Heart left ventricle (tissue), 16 donors: Measurements from ENCODE around the gene TSPAN14. TPM values are rescaled to one million over a fixed set of nuclear protein-coding genes. Genes with fewer than 3 reads are reported as not detected.
A peak's percentile ranks its signal among the peaks of the same experiment; 100 is the strongest.

ENCODE experiments used
- ATAC-seq, 4 donors: fragments of 200-7000 bp; cut with Tn5 transposase; one replicate each; pipeline ENCODE4 v1.9.1; 2020 to 2022; ENCODE audit warnings: moderate library complexity in 4 of 4, mild to moderate bottlenecking in 3 of 4, moderate number of reproducible peaks in 1 of 4
- DNase-seq, 5 donors: peaks; one replicate each; pipeline ENCODE4 v3.0.0-alpha.2; 2020
- H3K27ac ChIP-seq, 12 donors: fragments of 200-600 bp; sonication (generic) in 4 of 12; one replicate each; pipeline versions ENCODE4 v1.5.0 to v1.8.0; 2016 to 2022; ENCODE audit warnings: mild to moderate bottlenecking in 2 of 12
- H3K27me3 ChIP-seq, 9 donors: fragments of 200-600 bp; sonication (generic) in 2 of 9; one replicate each; pipeline versions ENCODE4 v1.5.1 to v1.8.0; 2016 to 2022; ENCODE audit warnings: mild to moderate bottlenecking in 3 of 9
- H3K36me3 ChIP-seq, 9 donors: fragments of 200-600 bp; sonication (generic) in 2 of 9; one replicate each; pipeline versions ENCODE4 v1.5.0 to v1.8.0; 2018 to 2022; ENCODE audit warnings: mild to moderate bottlenecking in 2 of 9
- H3K4me1 ChIP-seq, 12 donors: fragments of 200-600 bp; sonication (generic) in 4 of 12; one replicate each; pipeline versions ENCODE4 v1.5.0 to v1.8.0; 2016 to 2022; ENCODE audit warnings: mild to moderate bottlenecking in 3 of 12
- H3K4me3 ChIP-seq, 12 donors: fragments of 200-600 bp; sonication (generic) in 4 of 12; one replicate each; pipeline versions ENCODE4 v1.5.0 to v1.8.0; 2017 to 2022; ENCODE audit warnings: mild to moderate bottlenecking in 9 of 12, moderate library complexity in 4 of 12
- H3K9me3 ChIP-seq, 12 donors: fragments of 200-600 bp; sonication (generic) in 4 of 12; one replicate each; pipeline versions ENCODE4 v1.5.0 to v1.8.0; 2016 to 2022; ENCODE audit warnings: mild to moderate bottlenecking in 1 of 12
- POLR2A ChIP-seq, 2 donors: fragments of 450-650 bp; IDR thresholded peaks; one replicate each; pipeline ENCODE4 v1.6.1; 2017; ENCODE audit warnings: antibody characterized with exemption in 2 of 2, mild to moderate bottlenecking in 2 of 2, moderate library complexity in 2 of 2
- WGBS, 4 donors: extraction: QIAGEN DNeasy Blood & Tissue Kit in 2 of 4; methylation state at CpG; one replicate each; pipeline versions ENCODE4 v1.1.5 to v1.1.7; 2013 to 2018; 5-methylcytosine and 5-hydroxymethylcytosine counted together
- intact Hi-C, 10 donors: fragments of 100-400 bp; cut with DNase I; formaldehyde crosslinking; loops; one replicate each; pipeline versions ENCODE4 v1.11.1 to v1.14.2; 2022
- polyA plus RNA-seq, 2 donors: library from polyadenylated mRNA; stranded (reverse); fragments of 200-250 nt; gene quantifications; one replicate each; pipeline ENCODE4 v1.2.3, GENCODE V29; 2013
- total RNA-seq, 9 donors: library from RNA; depleted of rRNA in 2 of 9; stranded (reverse); fragments of >200 nt in 2 of 9; fragmentation: NEBNext Ultra II Directional in 3 of 9; extraction: Animal tissue kit (Norgen Biotek cat#: 25700) in 3 of 9; gene quantifications; one replicate each; pipeline versions ENCODE4 v1.1.0 to v1.2.4, GENCODE V29; 2016 to 2023
- TF ChIP-seq, protein P1 (sequence below), 12 donors: fragments of 200-600 bp; sonication (generic) in 4 of 12; IDR thresholded peaks; one replicate each; pipeline versions ENCODE4 v1.5.0 to v1.8.0; 2018 to 2022; ENCODE audit warnings: antibody characterized with exemption in 12 of 12, mild to moderate bottlenecking in 5 of 12
- donor health status: ischemic (EF 13 %, LVEDD 7.1; RV severe dilation, severe dysfunction).
- donor health status: healthy with polysubstance abuse.
- donor health status: DM: no; HTN: yes; CAD: no.
- donor health status: DM: no; HTN: no; CAD: no.
- donor health status: ischemic (EF 25% LVEDD 6.9; RV normal size, moderate dysfunction).
- donor health status: ischemic (EF 25% LVEDD 5.7; RV mildly dilated, moderate dysfunction).
- donor health status: healthy.
- donor health status: DM: yes; HTN: yes; CAD: no.
- donor health status: ischemic (EF 35%, LVEDD 5.7; RV mildly dilated, moderate dysfunction).
- donor health status: nonischemic (EF 11% LVEDD 7.7; RV severe dilation, severe dysfunction).
- donor health status: DM: yes; HTN: yes; CAD: no.
- donor health status: PGD.
- donor health status: ischemic (EF 29% LVEDD 5.4; RV normal size, mild dysfunction).
- donor health status: nonischemic (EF 23%, LVEDD 6.1; RV moderate dilation, normal function).

The TSPAN14 gene
- total and polyA plus RNA-seq, 11 donors: 17.4 to 71.5 (median 39.6) TPM

DNA sequence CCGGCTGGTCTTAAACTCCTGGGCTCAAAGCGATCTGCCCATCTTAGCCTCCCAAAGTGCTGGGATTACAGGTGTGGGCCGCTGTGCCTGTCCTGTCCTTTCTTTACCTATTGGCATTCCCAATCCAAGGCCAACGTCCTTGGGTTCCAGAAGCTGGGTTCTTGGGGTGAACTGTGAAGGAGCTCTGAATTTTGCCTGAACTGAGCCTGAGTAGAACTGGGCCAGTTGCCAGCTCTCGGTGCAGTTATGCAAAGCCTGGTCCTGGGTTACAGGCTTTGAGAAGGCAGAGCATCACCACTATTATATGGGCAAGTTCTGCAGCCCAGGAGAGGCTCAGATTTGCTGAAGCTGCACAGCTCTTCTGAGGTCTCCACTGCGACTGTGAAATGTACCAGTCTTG is 59.0 kb downstream of the TSPAN14 start:
- no peak for TF ChIP-seq POLR2A (IDR thresholded peaks at IDR 0.05)
- WGBS, 4 donors: 94 to 97% (median 94%) methylated on average over 6 of the region's 6 CpGs
- intact Hi-C loops: no loop called here
- H3K4me3 ChIP-seq: no peak overlapping the region
- no peak overlapping the region for H3K27ac ChIP-seq
- no peaks in the 10 kb centered on the region for H3K27me3 ChIP-seq
- no peak for ATAC-seq
- DNase-seq: no peak
- no peaks in the 10 kb centered on the region for H3K9me3 ChIP-seq
- peaks cover 0 to 58% (median 39%) of the 10 kb centered on the region in 12 donors for H3K4me1 ChIP-seq
- H3K36me3 ChIP-seq: peaks cover 0 to 97% (median 81%) of the 10 kb centered on the region in 9 donors

DNA sequence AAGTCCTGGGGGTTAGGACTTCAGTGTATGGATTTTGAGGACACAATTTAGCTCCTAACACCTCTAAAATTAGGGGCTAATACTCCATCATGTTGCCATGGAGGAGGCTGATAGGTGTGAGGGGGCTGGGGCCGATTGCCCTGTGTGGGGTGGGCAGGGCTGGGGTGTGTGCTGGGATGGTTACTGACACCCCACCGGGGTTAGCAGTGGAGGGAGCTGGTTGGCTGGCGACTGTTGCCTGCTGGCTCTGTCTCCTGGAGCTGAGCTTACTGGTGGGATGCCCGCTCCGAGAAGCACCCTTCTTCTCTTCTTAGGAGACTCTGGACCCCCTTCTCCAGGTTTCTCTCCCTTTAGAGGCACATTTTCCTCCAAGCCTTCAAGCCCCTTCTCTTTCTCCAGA is 61.4 kb downstream of the TSPAN14 start:
- Histone ChIP-seq H3K4me1 (peaks cover 3 to 54% (median 34%) of the 10 kb centered on the region in 12 donors), H3K4me3 (no peak overlapping the region), H3K9me3 (no peaks in the 10 kb centered on the region), H3K36me3 (peaks cover 0 to 98% (median 88%) of the 10 kb centered on the region in 9 donors), H3K27me3 (no peaks in the 10 kb centered on the region), H3K27ac (peak overlapping the region in 4 of 12 donors; percentile 12 to 73 (median 24))
- DNase-seq (no peak), ATAC-seq (no peak)
- no peak for TF ChIP-seq POLR2A (IDR thresholded peaks at IDR 0.05)
- TF ChIP-seq, protein P1, sequence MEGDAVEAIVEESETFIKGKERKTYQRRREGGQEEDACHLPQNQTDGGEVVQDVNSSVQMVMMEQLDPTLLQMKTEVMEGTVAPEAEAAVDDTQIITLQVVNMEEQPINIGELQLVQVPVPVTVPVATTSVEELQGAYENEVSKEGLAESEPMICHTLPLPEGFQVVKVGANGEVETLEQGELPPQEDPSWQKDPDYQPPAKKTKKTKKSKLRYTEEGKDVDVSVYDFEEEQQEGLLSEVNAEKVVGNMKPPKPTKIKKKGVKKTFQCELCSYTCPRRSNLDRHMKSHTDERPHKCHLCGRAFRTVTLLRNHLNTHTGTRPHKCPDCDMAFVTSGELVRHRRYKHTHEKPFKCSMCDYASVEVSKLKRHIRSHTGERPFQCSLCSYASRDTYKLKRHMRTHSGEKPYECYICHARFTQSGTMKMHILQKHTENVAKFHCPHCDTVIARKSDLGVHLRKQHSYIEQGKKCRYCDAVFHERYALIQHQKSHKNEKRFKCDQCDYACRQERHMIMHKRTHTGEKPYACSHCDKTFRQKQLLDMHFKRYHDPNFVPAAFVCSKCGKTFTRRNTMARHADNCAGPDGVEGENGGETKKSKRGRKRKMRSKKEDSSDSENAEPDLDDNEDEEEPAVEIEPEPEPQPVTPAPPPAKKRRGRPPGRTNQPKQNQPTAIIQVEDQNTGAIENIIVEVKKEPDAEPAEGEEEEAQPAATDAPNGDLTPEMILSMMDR (IDR thresholded peaks at IDR 0.05): no peak
- WGBS, 4 donors: 81 to 91% (median 87%) methylated on average over 5 of the region's 5 CpGs
- intact Hi-C loops: no loop called here

DNA sequence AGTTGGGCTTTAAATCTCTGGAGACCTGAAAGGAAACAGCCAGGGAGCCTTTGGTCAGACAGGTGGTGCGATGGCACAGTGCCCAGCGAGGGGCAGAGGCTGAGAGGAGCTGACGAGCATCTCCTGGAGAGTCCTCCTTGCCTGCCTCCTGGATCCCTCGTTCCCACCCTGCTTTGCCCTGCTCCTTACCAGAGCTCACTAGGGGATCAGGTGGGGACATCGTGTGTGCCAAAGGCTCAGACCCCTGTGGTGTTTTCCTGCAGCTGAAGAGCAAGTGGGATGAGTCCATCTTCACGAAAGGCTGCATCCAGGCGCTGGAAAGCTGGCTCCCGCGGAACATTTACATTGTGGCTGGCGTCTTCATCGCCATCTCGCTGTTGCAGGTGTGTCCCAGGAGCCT is 61.8 kb downstream of the TSPAN14 start:
- peak overlapping the region in 4 of 12 donors; percentile 18 to 73 (median 44) for H3K27ac ChIP-seq
- H3K4me1 ChIP-seq: peaks cover 3 to 50% (median 34%) of the 10 kb centered on the region in 12 donors

DNA sequence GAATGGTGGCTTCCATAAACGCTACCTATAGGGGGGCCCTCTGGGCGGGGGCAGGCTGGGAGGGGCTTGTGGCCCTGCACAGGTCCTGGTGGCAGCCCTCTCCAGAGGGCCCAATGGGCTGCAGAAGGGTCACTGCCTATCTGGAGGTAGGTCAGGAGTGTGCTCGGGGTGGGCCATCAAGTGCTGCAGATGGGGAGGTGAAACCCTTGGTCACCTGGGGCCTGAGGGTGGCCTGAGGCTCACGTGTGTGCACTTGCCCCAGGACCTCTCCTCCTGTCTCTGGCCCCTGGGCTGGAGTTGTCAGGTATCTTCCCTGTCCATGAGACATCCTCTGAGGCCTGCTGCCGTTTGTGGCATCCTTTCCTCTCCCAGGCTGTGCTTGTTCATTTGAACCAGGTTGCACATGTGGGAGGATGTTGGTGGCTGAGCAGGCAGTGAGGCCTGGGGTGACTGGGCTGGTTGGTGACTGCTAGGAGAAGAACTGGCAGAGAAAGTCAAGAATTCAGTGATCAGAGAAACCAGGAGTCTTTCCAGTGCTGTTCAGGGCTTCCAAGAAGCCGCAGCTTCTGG is 62.5 kb downstream of the TSPAN14 start:
- 84 to 90% (median 86%) methylated on average over 5 to 6 of the region's 6 CpGs for WGBS, 4 donors
- peaks cover 0 to 98% (median 79%) of the 10 kb centered on the region in 9 donors for H3K36me3 ChIP-seq
- peaks cover 3 to 45% (median 33%) of the 10 kb centered on the region in 12 donors for H3K4me1 ChIP-seq
- no peak for TF ChIP-seq POLR2A (IDR thresholded peaks at IDR 0.05)
- TF ChIP-seq, protein P1 (IDR thresholded peaks at IDR 0.05): no peak
- no peak overlapping the region for H3K4me3 ChIP-seq
- H3K27ac ChIP-seq: peak overlapping the region in 11 of 12 donors; percentile 23 to 73 (median 56)
- no peak for ATAC-seq
- H3K27me3 ChIP-seq: no peaks in the 10 kb centered on the region
- DNase-seq: no peak
- H3K9me3 ChIP-seq: no peaks in the 10 kb centered on the region
- intact Hi-C loops: no loop called here

More for the DNA sequence above, 61.8 kb downstream of the TSPAN14 start:
- Histone ChIP-seq H3K9me3 (no peaks in the 10 kb centered on the region), H3K27me3 (no peaks in the 10 kb centered on the region), H3K36me3 (peaks cover 0 to 98% (median 84%) of the 10 kb centered on the region in 9 donors), H3K4me3 (no peak overlapping the region)
- intact Hi-C loops: no loop called here
- WGBS, 4 donors: 90 to 96% (median 91%) methylated on average over 12 of the region's 12 CpGs
- ATAC-seq: no peak
- TF ChIP-seq, protein P1 (IDR thresholded peaks at IDR 0.05): no peak
- TF ChIP-seq POLR2A (IDR thresholded peaks at IDR 0.05): no peak
- peak in 1 of 5 donors; percentile 18 for DNase-seq
